ENCODE measurements around the gene EMILIN1.

DNA sequence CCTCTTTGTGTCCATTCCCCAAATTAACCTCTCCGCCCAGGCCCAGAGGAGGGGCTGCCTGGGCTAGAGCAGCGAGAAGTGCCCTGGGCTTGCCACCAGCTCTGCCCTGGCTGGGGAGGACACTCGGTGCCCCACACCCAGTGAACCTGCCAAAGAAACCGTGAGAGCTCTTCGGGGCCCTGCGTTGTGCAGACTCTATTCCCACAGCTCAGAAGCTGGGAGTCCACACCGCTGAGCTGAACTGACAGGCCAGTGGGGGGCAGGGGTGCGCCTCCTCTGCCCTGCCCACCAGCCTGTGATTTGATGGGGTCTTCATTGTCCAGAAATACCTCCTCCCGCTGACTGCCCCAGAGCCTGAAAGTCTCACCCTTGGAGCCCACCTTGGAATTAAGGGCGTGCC lies 21.6 kb downstream of the EMILIN1 start:
- TF ChIP-seq SP1 (IDR thresholded peaks at IDR 0.05; ENCODE audit: low read depth, low read length) (no peak), SIX5 (IDR thresholded peaks at IDR 0.05; ENCODE audit: low read depth, low read length, severe bottlenecking) (no peak), CREB1 (IDR thresholded peaks at IDR 0.05; ENCODE audit: low read depth) (no peak), SIN3A (IDR thresholded peaks at IDR 0.05; ENCODE audit: low read depth, low read length) (no peak), RFX5 (IDR thresholded peaks at IDR 0.05; ENCODE audit: low read depth, low read length) (no peak)
- TF ChIP-seq, protein P1, sequence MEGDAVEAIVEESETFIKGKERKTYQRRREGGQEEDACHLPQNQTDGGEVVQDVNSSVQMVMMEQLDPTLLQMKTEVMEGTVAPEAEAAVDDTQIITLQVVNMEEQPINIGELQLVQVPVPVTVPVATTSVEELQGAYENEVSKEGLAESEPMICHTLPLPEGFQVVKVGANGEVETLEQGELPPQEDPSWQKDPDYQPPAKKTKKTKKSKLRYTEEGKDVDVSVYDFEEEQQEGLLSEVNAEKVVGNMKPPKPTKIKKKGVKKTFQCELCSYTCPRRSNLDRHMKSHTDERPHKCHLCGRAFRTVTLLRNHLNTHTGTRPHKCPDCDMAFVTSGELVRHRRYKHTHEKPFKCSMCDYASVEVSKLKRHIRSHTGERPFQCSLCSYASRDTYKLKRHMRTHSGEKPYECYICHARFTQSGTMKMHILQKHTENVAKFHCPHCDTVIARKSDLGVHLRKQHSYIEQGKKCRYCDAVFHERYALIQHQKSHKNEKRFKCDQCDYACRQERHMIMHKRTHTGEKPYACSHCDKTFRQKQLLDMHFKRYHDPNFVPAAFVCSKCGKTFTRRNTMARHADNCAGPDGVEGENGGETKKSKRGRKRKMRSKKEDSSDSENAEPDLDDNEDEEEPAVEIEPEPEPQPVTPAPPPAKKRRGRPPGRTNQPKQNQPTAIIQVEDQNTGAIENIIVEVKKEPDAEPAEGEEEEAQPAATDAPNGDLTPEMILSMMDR (IDR thresholded peaks at IDR 0.05 in 2 of 3, conservative IDR thresholded peaks at IDR 0.05 in 1 of 3; ENCODE audit: control insufficient read depth in 2 of 3, extremely low read depth in 1 of 3, insufficient read depth in 1 of 3, low read depth in 3 of 3, low read length in 3 of 3) = no peak
- TF ChIP-seq, protein P2, sequence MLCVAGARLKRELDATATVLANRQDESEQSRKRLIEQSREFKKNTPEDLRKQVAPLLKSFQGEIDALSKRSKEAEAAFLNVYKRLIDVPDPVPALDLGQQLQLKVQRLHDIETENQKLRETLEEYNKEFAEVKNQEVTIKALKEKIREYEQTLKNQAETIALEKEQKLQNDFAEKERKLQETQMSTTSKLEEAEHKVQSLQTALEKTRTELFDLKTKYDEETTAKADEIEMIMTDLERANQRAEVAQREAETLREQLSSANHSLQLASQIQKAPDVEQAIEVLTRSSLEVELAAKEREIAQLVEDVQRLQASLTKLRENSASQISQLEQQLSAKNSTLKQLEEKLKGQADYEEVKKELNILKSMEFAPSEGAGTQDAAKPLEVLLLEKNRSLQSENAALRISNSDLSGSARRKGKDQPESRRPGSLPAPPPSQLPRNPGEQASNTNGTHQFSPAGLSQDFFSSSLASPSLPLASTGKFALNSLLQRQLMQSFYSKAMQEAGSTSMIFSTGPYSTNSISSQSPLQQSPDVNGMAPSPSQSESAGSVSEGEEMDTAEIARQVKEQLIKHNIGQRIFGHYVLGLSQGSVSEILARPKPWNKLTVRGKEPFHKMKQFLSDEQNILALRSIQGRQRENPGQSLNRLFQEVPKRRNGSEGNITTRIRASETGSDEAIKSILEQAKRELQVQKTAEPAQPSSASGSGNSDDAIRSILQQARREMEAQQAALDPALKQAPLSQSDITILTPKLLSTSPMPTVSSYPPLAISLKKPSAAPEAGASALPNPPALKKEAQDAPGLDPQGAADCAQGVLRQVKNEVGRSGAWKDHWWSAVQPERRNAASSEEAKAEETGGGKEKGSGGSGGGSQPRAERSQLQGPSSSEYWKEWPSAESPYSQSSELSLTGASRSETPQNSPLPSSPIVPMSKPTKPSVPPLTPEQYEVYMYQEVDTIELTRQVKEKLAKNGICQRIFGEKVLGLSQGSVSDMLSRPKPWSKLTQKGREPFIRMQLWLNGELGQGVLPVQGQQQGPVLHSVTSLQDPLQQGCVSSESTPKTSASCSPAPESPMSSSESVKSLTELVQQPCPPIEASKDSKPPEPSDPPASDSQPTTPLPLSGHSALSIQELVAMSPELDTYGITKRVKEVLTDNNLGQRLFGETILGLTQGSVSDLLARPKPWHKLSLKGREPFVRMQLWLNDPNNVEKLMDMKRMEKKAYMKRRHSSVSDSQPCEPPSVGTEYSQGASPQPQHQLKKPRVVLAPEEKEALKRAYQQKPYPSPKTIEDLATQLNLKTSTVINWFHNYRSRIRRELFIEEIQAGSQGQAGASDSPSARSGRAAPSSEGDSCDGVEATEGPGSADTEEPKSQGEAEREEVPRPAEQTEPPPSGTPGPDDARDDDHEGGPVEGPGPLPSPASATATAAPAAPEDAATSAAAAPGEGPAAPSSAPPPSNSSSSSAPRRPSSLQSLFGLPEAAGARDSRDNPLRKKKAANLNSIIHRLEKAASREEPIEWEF (IDR thresholded peaks at IDR 0.05; ENCODE audit: insufficient replicate concordance, low read depth, low read length) = no peak
- TF ChIP-seq, protein P3, sequence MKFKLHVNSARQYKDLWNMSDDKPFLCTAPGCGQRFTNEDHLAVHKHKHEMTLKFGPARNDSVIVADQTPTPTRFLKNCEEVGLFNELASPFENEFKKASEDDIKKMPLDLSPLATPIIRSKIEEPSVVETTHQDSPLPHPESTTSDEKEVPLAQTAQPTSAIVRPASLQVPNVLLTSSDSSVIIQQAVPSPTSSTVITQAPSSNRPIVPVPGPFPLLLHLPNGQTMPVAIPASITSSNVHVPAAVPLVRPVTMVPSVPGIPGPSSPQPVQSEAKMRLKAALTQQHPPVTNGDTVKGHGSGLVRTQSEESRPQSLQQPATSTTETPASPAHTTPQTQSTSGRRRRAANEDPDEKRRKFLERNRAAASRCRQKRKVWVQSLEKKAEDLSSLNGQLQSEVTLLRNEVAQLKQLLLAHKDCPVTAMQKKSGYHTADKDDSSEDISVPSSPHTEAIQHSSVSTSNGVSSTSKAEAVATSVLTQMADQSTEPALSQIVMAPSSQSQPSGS (IDR thresholded peaks at IDR 0.05; ENCODE audit: low read length) = no peak

Data from GM12878 (cell line).